IMR-90 (cell line): ENCODE results near the gene SPINT1. TPM values are rescaled to one million over a fixed set of nuclear protein-coding genes. Genes with fewer than 3 reads are reported as not detected.

Experiments used
- ATAC-seq: fragments of 200-7000 bp; cut with Tn5 transposase; 2 replicates; pipeline ENCODE4 v1.9.1; 2020; ENCODE audit warnings: low read depth, mild to moderate bottlenecking, moderate library complexity
- BruUV-seq: library from RNA; stranded (reverse); fragments of 400-500 nt; replicated peaks from 2 replicates; lab custom pipeline; 2021; lab: Mats Ljungman, UMichigan
- CTCF ChIA-PET: fragments of 300-600 bp; formaldehyde crosslinking; extraction: SDS; loops from one replicate; lab custom pipeline; 2021; ENCODE audit warnings: antibody characterized with exemption; lab: Yijun Ruan, JAX
- POLR2A ChIA-PET: fragments of 300-600 bp; sonication (Branson Sonifier 250); formaldehyde crosslinking; loops from one replicate; lab custom pipeline; 2022; ENCODE audit warnings: antibody characterized with exemption; ENCODE audit not compliant: unreplicated experiment; lab: Charles Lee
- DNase-seq: peaks from one replicate; pipeline ENCODE4 v3.0.0; 2013
- H2AFZ ChIP-seq: replicated peaks from 2 replicates; pipeline ENCODE3; 2013; ENCODE audit warnings: low read length, mild to moderate bottlenecking; ENCODE audit not compliant: poor library complexity
- H2AK5ac ChIP-seq: 2 replicates; pipeline ENCODE4 v1.6.1; 2013; ENCODE audit warnings: low read depth, low read length, inconsistent platforms
- H2AK9ac ChIP-seq: replicated peaks from 2 replicates; pipeline ENCODE3; 2013; ENCODE audit warnings: mild to moderate bottlenecking, low read depth, low read length, moderate library complexity; ENCODE audit not compliant: poor library complexity
- H2BK120ac ChIP-seq: 2 replicates; pipeline ENCODE4 v1.6.1; 2013; ENCODE audit warnings: low read depth, low read length, inconsistent platforms
- H2BK15ac ChIP-seq: 3 replicates; pipeline ENCODE4 v1.6.1; 2013; ENCODE audit warnings: low read depth, low read length, inconsistent platforms
- H2BK20ac ChIP-seq: 2 replicates; pipeline ENCODE4 v1.6.1; 2013; ENCODE audit warnings: low read depth, mild to moderate bottlenecking, inconsistent platforms, low read length, moderate library complexity
- H2BK5ac ChIP-seq: 2 replicates; pipeline ENCODE4 v1.6.1; 2013; ENCODE audit warnings: mild to moderate bottlenecking, low read depth, low read length, inconsistent platforms; ENCODE audit not compliant: poor library complexity, severe bottlenecking
- H3K14ac ChIP-seq: replicated peaks from 2 replicates; pipeline ENCODE4 v1.6.1; 2013; ENCODE audit warnings: low read depth, low read length, inconsistent platforms
- H3K18ac ChIP-seq: 2 replicates; pipeline ENCODE4 v1.6.1; 2013; ENCODE audit warnings: low read depth, low read length, control low read depth
- H3K23ac ChIP-seq: 2 replicates; pipeline ENCODE4 v1.6.1; 2013; ENCODE audit warnings: low read depth, low read length, inconsistent platforms
- H3K27ac ChIP-seq: 2 replicates; pipeline ENCODE4 v1.5.1; 2013; ENCODE audit warnings: mild to moderate bottlenecking, control low read depth, low read length; ENCODE audit not compliant: insufficient read depth
- H3K27me3 ChIP-seq: 2 replicates; pipeline ENCODE4 v1.6.1; 2013; ENCODE audit warnings: low read length; ENCODE audit not compliant: control insufficient read depth, insufficient read depth
- H3K36me3 ChIP-seq: 2 replicates; pipeline ENCODE4 v1.6.1; 2013; ENCODE audit warnings: low read length, mixed read lengths; ENCODE audit not compliant: control insufficient read depth, insufficient read depth
- H3K4ac ChIP-seq: 2 replicates; pipeline ENCODE4 v1.6.1; 2013; ENCODE audit warnings: low read depth, low read length, inconsistent platforms
- H3K4me1 ChIP-seq: 2 replicates; pipeline ENCODE4 v1.6.1; 2013; ENCODE audit warnings: low read length, mixed read lengths; ENCODE audit not compliant: control insufficient read depth, insufficient read depth
- H3K4me2 ChIP-seq: 2 replicates; pipeline ENCODE4 v1.6.1; 2013; ENCODE audit warnings: low read depth, mild to moderate bottlenecking, control low read depth, low read length, moderate library complexity
- H3K4me3 ChIP-seq: 2 replicates; pipeline ENCODE4 v1.5.1; 2013; ENCODE audit warnings: low read depth, mild to moderate bottlenecking, control low read depth, low read length, moderate library complexity; ENCODE audit not compliant: insufficient read depth
- H3K56ac ChIP-seq: 2 replicates; pipeline ENCODE4 v1.6.1; 2013; ENCODE audit warnings: low read length, inconsistent platforms; ENCODE audit not compliant: insufficient read depth; ENCODE audit errors: extremely low read depth
- H3K79me1 ChIP-seq, 2 experiments: 2 replicates each; pipeline ENCODE4 v1.6.1; 2013; ENCODE audit warnings: low read length in 2 of 2, inconsistent platforms in 1 of 2, low read depth in 1 of 2
- H3K9ac ChIP-seq: 2 replicates; pipeline ENCODE4 v1.6.1; 2013; ENCODE audit warnings: low read depth, low read length, control low read depth
- H3K9me1 ChIP-seq: 2 replicates; pipeline ENCODE4 v1.6.1; 2013; ENCODE audit warnings: low read length, inconsistent platforms; ENCODE audit not compliant: insufficient read depth
- H3K9me3 ChIP-seq: 2 replicates; pipeline ENCODE4 v1.6.1; 2013; ENCODE audit warnings: low read length; ENCODE audit not compliant: control insufficient read depth, insufficient read depth
- H4K20me1 ChIP-seq: 2 replicates; pipeline ENCODE4 v1.6.1; 2013; ENCODE audit warnings: low read length, inconsistent platforms; ENCODE audit not compliant: insufficient read depth
- H4K5ac ChIP-seq: 2 replicates; pipeline ENCODE4 v1.6.1; 2013; ENCODE audit warnings: mild to moderate bottlenecking, low read depth, low read length, control low read depth
- H4K8ac ChIP-seq, 2 experiments: 2 replicates each; pipeline ENCODE4 v1.6.1; 2013; ENCODE audit warnings: low read depth in 2 of 2, low read length in 2 of 2, control low read depth in 1 of 2, inconsistent platforms in 1 of 2
- H4K91ac ChIP-seq: 2 replicates; pipeline ENCODE4 v1.6.1; 2013; ENCODE audit warnings: low read depth, low read length, inconsistent platforms; ENCODE audit not compliant: insufficient read depth
- CTCF ChIP-seq: conservative IDR thresholded peaks from 2 replicates; pipeline ENCODE4 v1.5.1; 2012; ENCODE audit warnings: mild to moderate bottlenecking, low read depth, low read length, improper control_type of control experiment
- ELK1 ChIP-seq: fragments of 150-350 bp; IDR thresholded peaks from 2 replicates; pipeline ENCODE4 v1.6.1; 2016; ENCODE audit warnings: low read depth, mild to moderate bottlenecking, low read length, moderate library complexity, borderline replicate concordance
- FOS ChIP-seq: fragments of 150-350 bp; IDR thresholded peaks from 2 replicates; pipeline ENCODE4 v1.6.1; 2016; ENCODE audit warnings: low read depth, low read length
- MAFK ChIP-seq: IDR thresholded peaks from 2 replicates; pipeline ENCODE4 v1.6.1; 2012; ENCODE audit warnings: low read depth, low read length, improper control_type of control experiment
- MAZ ChIP-seq: IDR thresholded peaks from 2 replicates; pipeline ENCODE4 v1.6.1; 2012; ENCODE audit warnings: low read depth, mild to moderate bottlenecking, low read length, improper control_type of control experiment, moderate library complexity, borderline replicate concordance
- MXI1 ChIP-seq: IDR thresholded peaks from 2 replicates; pipeline ENCODE4 v1.6.1; 2012; ENCODE audit warnings: low read depth, mild to moderate bottlenecking, low read length, moderate library complexity, borderline replicate concordance
- RAD21 ChIP-seq: IDR thresholded peaks from 2 replicates; pipeline ENCODE4 v1.6.1; 2012; ENCODE audit warnings: low read length, improper control_type of control experiment
- RCOR1 ChIP-seq: IDR thresholded peaks from 2 replicates; pipeline ENCODE4 v1.6.1; 2012; ENCODE audit warnings: mild to moderate bottlenecking, low read length, improper control_type of control experiment; ENCODE audit not compliant: insufficient replicate concordance
- USF2 ChIP-seq: fragments of 150-350 bp; IDR thresholded peaks from 2 replicates; pipeline ENCODE4 v1.6.1; 2017; ENCODE audit warnings: mild to moderate bottlenecking, antibody characterized with exemption, low read length, low read depth
- WGBS, 2 experiments: methylation state at CpG; one replicate each; pipeline versions ENCODE4 v1.1.5 to v1.1.7; 2013; ENCODE audit warnings: missing lambda C conversion rate in 2 of 2; ENCODE audit not compliant: insufficient read length in 1 of 2; ENCODE audit errors: extremely low coverage in 2 of 2; 5-methylcytosine and 5-hydroxymethylcytosine counted together
- dilution Hi-C: fragments of 300-500 bp; cut with HindIII; formaldehyde crosslinking; loops from one replicate; pipeline ENCODE4 v1.14.3; 2018; ENCODE audit warnings: low sequenced_read_pairs; ENCODE audit not compliant: unreplicated experiment
- in situ Hi-C: fragments of 300-500 bp; cut with MboI; formaldehyde crosslinking; loops from 3 replicates; pipeline ENCODE4 v1.14.3; 2019; ENCODE audit warnings: low sequenced_read_pairs, inconsistent platforms, mixed read lengths
- intact Hi-C: fragments of 100-400 bp; cut with micrococcal nuclease; formaldehyde crosslinking; loops from 2 replicates; pipeline ENCODE4 v1.10.0; 2022
- polyA plus RNA-seq, 3 experiments: library from polyadenylated mRNA; depleted of rRNA; stranded (reverse); fragments of >200 nt; gene quantifications; 2 replicates each; pipeline ENCODE4 v1.2.3, GENCODE V29; 2012; ENCODE audit warnings: low replicate concordance in 1 of 3
- total RNA-seq: library from RNA; depleted of rRNA; stranded (reverse); fragments of >200 nt; gene quantifications from 2 replicates; pipeline ENCODE4 v1.2.3, GENCODE V29; 2012

Gene SPINT1
- total and polyA plus RNA-seq, 2 of the 4 experiments (the other 2 are of a cell fraction) = 0.90 to 2.1 TPM

- TF ChIP-seq ELK1 = no peak
These were observed 13.9 kb downstream of the SPINT1 start (continued) for GRCh38 chr15:40857601-40858341.

GRCh38 chr15:40858706-40859105, 14.9 kb downstream of the SPINT1 start:
- Histone ChIP-seq H3K4me3 (no peak overlapping the region), H2BK120ac (no peak overlapping the region), H3K23ac (no peak overlapping the region), H2BK5ac (no peak overlapping the region), H3K27ac (no peak overlapping the region), H3K9me3 (no peaks in the 10 kb centered on the region), H4K20me1 (no peaks in the 10 kb centered on the region; the same call in 1 of the 2 replicates), H2AK5ac (no peak overlapping the region), H3K36me3 (no peaks in the 10 kb centered on the region), H2BK15ac (no peak overlapping the region), H3K4ac (no peak overlapping the region), H3K79me1 (no peaks in the 10 kb centered on the region), H3K4me1 (no peaks in the 10 kb centered on the region), H3K14ac (no peak overlapping the region), H2BK20ac (0 out of 2 replicates have a peak overlapping the region, but pooled peaks have one; percentile 3), H4K8ac (no peak overlapping the region), H3K18ac (no peak overlapping the region), H2AFZ (peak overlapping the region; percentile 43), H3K27me3 (peaks cover 11% of the 10 kb centered on the region), H3K4me2 (no peak overlapping the region), H3K56ac (no peak overlapping the region), H4K91ac (no peak overlapping the region), H4K5ac (no peak overlapping the region), H3K9me1 (peaks cover 3% of the 10 kb centered on the region; the same call in 1 of the 2 replicates), H3K9ac (no peak overlapping the region), H2AK9ac (peak overlapping the region; percentile 65)
- ATAC-seq (no peak), DNase-seq (no peak)
- in situ Hi-C loops (loop anchor here (5.0 kb wide), 1 partner anchor 34 kb away; the partner anchor contains the start of gene VPS18), intact Hi-C loops (no loop called here), dilution Hi-C loops (no loop called here)
- WGBS, 2 experiments = 100% methylated on average over 1 of the region's 10 CpGs; no CpG with 5 or more reads in 1 of the 2 experiments
- BruUV-seq = no TSS peak
- POLR2A ChIA-PET = no interaction called here
- CTCF ChIA-PET = interaction anchor here (0.5 to 5.0 kb wide), 12 partner anchors 9 to 289 kb away, joined by 3 to 44 read pairs (median 6); partner anchors contain the start of genes RHOV and VPS18
- TF ChIP-seq CTCF (no peak), FOS (no peak), RAD21 (no peak), MXI1 (no peak), RCOR1 (no peak), MAZ (no peak), MAFK (no peak), ELK1 (no peak), USF2 (no peak)
